ENCODE data around the gene MCU.

MCU gene

DNA sequence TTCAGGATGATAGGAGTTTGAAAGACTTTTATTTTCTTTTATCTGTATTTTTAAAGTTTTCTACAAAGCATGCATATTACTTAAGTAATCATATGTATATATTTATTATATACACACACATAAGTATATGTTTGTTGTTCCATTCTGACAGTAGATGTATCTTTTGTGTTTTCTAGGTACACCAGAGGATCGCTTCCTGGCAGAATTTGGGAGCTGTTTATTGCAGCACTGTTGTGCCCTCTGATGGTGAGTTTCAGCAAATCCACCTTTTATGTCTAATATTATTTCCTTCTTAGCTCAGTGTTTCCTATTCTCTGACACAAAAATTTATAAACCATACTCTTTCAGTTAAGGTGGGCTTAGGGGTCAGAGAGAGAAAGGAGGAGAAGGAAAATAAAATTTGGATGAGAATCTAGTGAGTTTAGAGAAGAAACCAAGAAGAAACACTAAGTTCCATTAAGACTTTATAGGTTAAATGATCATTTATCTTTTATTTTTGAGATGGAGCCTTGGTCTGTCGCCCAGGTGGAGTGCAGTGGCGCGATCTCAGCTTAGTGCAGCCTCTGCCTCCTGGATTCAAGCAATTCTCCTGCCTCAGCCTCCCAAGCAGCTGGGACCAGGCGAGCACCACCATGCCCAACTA lies 142.4 kb downstream of the MCU start:
- Histone ChIP-seq H3K27ac (ENCODE audit: low read depth, low read length) (no peak overlapping the region), H3K27me3 (ENCODE audit: insufficient read depth, low read length) (no peaks in the 10 kb centered on the region), H3K4me1 (ENCODE audit: control insufficient read depth, insufficient read depth, low read length, unreplicated experiment) (peaks cover 31% of the 10 kb centered on the region), H3K4me3 (ENCODE audit: low read depth, low read length) (no peak overlapping the region), H2AFZ (ENCODE audit: low read length, unreplicated experiment) (no peak overlapping the region), H3K36me3 (ENCODE audit: insufficient read depth, low read length) (no peaks in the 10 kb centered on the region), H3K79me2 (ENCODE audit: control insufficient read depth, insufficient read depth, low read length, unreplicated experiment) (peaks cover 17% of the 10 kb centered on the region)

- Histone ChIP-seq H3K4me1 (ENCODE audit: control insufficient read depth, insufficient read depth, low read length, unreplicated experiment) (no peaks in the 10 kb centered on the region), H3K27me3 (ENCODE audit: insufficient read depth, low read length) (no peaks in the 10 kb centered on the region), H2AFZ (ENCODE audit: low read length, unreplicated experiment) (no peak overlapping the region), H3K27ac (ENCODE audit: low read depth, low read length) (no peak overlapping the region), H3K4me3 (ENCODE audit: low read depth, low read length) (no peak overlapping the region), H3K36me3 (ENCODE audit: insufficient read depth, low read length) (no peaks in the 10 kb centered on the region), H3K79me2 (ENCODE audit: control insufficient read depth, insufficient read depth, low read length, unreplicated experiment) (no peaks in the 10 kb centered on the region)
These were observed 148.4 kb downstream of the MCU start for GRCh38 chr10:72840319-72840718.

DNA sequence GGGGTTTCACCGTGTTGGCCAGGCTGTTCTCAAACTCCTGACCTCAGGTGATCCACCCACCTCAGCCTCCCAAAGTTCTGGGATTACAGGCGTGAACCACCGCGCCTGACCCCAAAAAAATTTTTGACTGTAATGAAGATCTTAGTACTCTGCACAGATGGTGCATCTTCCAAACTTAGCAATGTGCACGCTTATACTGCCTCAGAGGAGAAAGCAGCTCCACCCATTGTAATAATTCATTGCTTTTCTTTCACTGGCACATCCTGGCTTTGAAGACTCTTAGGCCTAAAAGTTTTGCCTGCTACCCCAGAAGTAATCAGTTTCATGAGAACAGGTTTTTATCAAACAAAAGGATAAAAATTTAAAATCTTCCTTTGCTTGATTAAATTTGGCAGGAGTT lies 149.5 kb downstream of the MCU start:
- H3K27ac ChIP-seq (ENCODE audit: low read depth, low read length): no peak overlapping the region
- H3K4me3 ChIP-seq (ENCODE audit: low read depth, low read length): no peak overlapping the region
- H3K4me1 ChIP-seq (ENCODE audit: control insufficient read depth, insufficient read depth, low read length, unreplicated experiment): no peaks in the 10 kb centered on the region
- no peaks in the 10 kb centered on the region for H3K27me3 ChIP-seq (ENCODE audit: insufficient read depth, low read length)
- H3K79me2 ChIP-seq (ENCODE audit: control insufficient read depth, insufficient read depth, low read length, unreplicated experiment): no peaks in the 10 kb centered on the region
- H3K36me3 ChIP-seq (ENCODE audit: insufficient read depth, low read length): no peaks in the 10 kb centered on the region
- H2AFZ ChIP-seq (ENCODE audit: low read length, unreplicated experiment): no peak overlapping the region

DNA sequence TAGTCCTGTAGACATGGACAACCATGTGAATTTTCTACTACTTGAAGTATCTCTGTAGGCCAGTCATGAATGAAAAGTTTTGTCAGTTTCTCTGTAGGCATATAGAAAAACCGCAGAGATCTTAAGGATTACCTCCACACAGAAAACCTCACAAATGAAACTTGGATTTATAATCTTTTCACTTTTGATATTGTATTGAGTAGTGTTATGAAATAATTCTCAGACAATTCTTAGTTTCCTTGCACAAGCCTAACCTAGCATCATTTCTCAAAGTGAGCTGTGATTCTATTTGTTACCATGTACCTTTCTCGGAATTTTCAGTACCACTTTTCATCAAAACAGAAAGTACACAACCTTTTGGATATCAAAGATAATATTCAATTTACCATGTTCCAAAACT lies 150.2 kb downstream of the MCU start:
- Histone ChIP-seq H3K4me1 (ENCODE audit: control insufficient read depth, insufficient read depth, low read length, unreplicated experiment) (peaks cover 5% of the 10 kb centered on the region), H3K4me3 (ENCODE audit: low read depth, low read length) (no peak overlapping the region), H3K27me3 (ENCODE audit: insufficient read depth, low read length) (no peaks in the 10 kb centered on the region), H3K27ac (ENCODE audit: low read depth, low read length) (no peak overlapping the region), H3K79me2 (ENCODE audit: control insufficient read depth, insufficient read depth, low read length, unreplicated experiment) (no peaks in the 10 kb centered on the region), H3K36me3 (ENCODE audit: insufficient read depth, low read length) (no peaks in the 10 kb centered on the region), H2AFZ (ENCODE audit: low read length, unreplicated experiment) (no peak overlapping the region)

DNA sequence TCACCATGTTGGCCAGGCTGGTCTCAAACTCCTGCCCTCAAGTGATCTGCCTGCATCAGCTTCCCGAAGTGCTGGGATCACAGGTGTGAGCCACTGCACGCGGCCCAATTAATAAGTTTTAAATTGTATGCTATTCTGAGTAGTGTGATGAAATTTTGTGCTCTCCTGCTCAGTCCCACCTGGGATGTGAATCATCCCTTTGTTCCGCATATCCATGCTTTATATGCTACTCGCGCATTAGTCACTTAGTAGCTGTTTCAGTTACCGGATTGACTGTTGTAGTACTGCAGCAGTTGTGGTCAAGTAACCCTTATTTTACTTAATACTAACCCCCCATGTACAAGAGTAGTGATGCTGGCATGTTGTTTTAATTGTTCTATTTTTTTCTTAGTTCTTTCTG lies 154.3 kb downstream of the MCU start:
- no peaks in the 10 kb centered on the region for H3K27me3 ChIP-seq (ENCODE audit: insufficient read depth, low read length)
- no peak overlapping the region for H3K4me3 ChIP-seq (ENCODE audit: low read depth, low read length)
- H3K36me3 ChIP-seq (ENCODE audit: insufficient read depth, low read length): peaks cover 8% of the 10 kb centered on the region; the same call in 1 of the 2 replicates
- no peak overlapping the region for H2AFZ ChIP-seq (ENCODE audit: low read length, unreplicated experiment)
- peaks cover 4% of the 10 kb centered on the region for H3K79me2 ChIP-seq (ENCODE audit: control insufficient read depth, insufficient read depth, low read length, unreplicated experiment)
- peaks cover 5% of the 10 kb centered on the region for H3K4me1 ChIP-seq (ENCODE audit: control insufficient read depth, insufficient read depth, low read length, unreplicated experiment)
- H3K27ac ChIP-seq (ENCODE audit: low read depth, low read length): no peak overlapping the region

DNA sequence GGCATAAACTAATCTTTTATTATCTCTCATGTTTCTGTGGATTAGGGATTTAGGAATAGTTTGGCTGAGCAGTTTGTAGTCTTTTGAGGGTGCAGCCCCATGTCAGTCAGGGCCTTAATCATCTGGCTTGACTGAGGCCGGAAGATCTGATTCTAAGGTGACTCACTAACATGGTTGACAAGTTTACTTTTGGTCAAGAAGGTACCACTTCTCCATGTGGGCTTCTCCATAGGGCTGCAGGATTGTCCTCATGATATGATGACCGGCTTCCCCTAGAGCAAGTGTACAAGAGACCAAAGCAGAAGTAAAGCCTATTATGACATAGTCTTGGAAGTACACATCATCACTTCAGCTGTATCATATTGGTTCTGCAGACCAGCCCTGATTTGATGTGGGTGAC lies 155.7 kb downstream of the MCU start:
- peaks cover 5% of the 10 kb centered on the region for H3K4me1 ChIP-seq (ENCODE audit: control insufficient read depth, insufficient read depth, low read length, unreplicated experiment)
- H3K27me3 ChIP-seq (ENCODE audit: insufficient read depth, low read length): no peaks in the 10 kb centered on the region
- H3K79me2 ChIP-seq (ENCODE audit: control insufficient read depth, insufficient read depth, low read length, unreplicated experiment): peaks cover 4% of the 10 kb centered on the region
- H2AFZ ChIP-seq (ENCODE audit: low read length, unreplicated experiment): no peak overlapping the region
- H3K4me3 ChIP-seq (ENCODE audit: low read depth, low read length): no peak overlapping the region
- peaks cover 8% of the 10 kb centered on the region; the same call in 1 of the 2 replicates for H3K36me3 ChIP-seq (ENCODE audit: insufficient read depth, low read length)
- H3K27ac ChIP-seq (ENCODE audit: low read depth, low read length): no peak overlapping the region

- H3K4me1 ChIP-seq (ENCODE audit: control insufficient read depth, insufficient read depth, low read length, unreplicated experiment): peaks cover 5% of the 10 kb centered on the region
- no peak overlapping the region for H3K27ac ChIP-seq (ENCODE audit: low read depth, low read length)
- H3K4me3 ChIP-seq (ENCODE audit: low read depth, low read length): no peak overlapping the region
- peaks cover 8% of the 10 kb centered on the region; the same call in 1 of the 2 replicates for H3K36me3 ChIP-seq (ENCODE audit: insufficient read depth, low read length)
- H3K79me2 ChIP-seq (ENCODE audit: control insufficient read depth, insufficient read depth, low read length, unreplicated experiment): peaks cover 4% of the 10 kb centered on the region
- no peak overlapping the region for H2AFZ ChIP-seq (ENCODE audit: low read length, unreplicated experiment)
- H3K27me3 ChIP-seq (ENCODE audit: insufficient read depth, low read length): no peaks in the 10 kb centered on the region
These were observed 158.9 kb downstream of the MCU start for GRCh38 chr10:72850861-72851260.

DNA sequence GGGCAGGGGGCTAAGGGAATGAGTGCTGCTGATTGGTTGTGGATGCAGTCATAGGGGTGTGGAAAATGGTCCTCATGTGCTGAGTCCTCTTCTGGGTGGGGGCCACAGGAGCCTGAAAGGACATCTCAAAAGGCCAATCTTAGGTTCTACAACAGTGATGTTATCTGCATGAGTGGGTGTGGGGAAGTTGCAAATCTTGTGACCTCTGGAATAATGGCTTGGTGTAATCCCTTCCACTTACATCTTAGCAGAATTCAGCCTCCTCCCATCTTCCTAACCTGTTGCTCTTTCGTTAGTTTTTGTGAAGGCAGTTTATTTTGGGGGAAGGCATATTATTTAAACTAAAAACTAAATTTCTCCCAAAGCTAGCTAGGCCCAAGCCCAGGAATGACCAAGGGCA lies 159.6 kb downstream of the MCU start:
- Histone ChIP-seq H3K27ac (ENCODE audit: low read depth, low read length) (no peak overlapping the region), H3K36me3 (ENCODE audit: insufficient read depth, low read length) (peaks cover 8% of the 10 kb centered on the region; the same call in 1 of the 2 replicates), H3K4me1 (ENCODE audit: control insufficient read depth, insufficient read depth, low read length, unreplicated experiment) (peaks cover 5% of the 10 kb centered on the region), H3K79me2 (ENCODE audit: control insufficient read depth, insufficient read depth, low read length, unreplicated experiment) (peaks cover 4% of the 10 kb centered on the region), H3K27me3 (ENCODE audit: insufficient read depth, low read length) (no peaks in the 10 kb centered on the region), H2AFZ (ENCODE audit: low read length, unreplicated experiment) (no peak overlapping the region), H3K4me3 (ENCODE audit: low read depth, low read length) (no peak overlapping the region)

- Histone ChIP-seq H2AFZ (ENCODE audit: low read length, unreplicated experiment) (no peak overlapping the region), H3K4me3 (ENCODE audit: low read depth, low read length) (no peak overlapping the region), H3K4me1 (ENCODE audit: control insufficient read depth, insufficient read depth, low read length, unreplicated experiment) (no peaks in the 10 kb centered on the region), H3K36me3 (ENCODE audit: insufficient read depth, low read length) (peaks cover 8% of the 10 kb centered on the region; the same call in 1 of the 2 replicates), H3K79me2 (ENCODE audit: control insufficient read depth, insufficient read depth, low read length, unreplicated experiment) (peaks cover 4% of the 10 kb centered on the region), H3K27ac (ENCODE audit: low read depth, low read length) (no peak overlapping the region), H3K27me3 (ENCODE audit: insufficient read depth, low read length) (no peaks in the 10 kb centered on the region)
These were observed 160.6 kb downstream of the MCU start for GRCh38 chr10:72852508-72852907.

DNA sequence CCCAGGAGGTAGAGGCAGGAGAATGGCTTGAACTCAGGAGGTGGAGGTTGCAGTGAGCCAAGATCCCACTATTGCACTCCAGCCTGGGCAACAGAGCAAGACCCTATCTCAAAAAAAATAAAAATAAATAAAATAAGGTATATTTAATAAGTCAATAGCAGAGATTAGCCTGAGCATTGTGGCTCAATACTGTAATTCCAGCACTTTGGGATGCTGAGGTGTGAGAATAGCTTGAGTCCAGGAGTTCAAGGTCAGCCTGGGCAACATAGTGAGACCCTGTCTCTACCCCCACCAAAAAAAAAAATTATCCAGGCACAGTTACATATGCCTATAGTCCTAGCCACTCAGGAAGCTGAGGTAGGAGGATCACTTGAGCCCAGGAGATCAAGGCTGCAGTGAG lies 163.2 kb downstream of the MCU start:
- no peak overlapping the region for H3K4me3 ChIP-seq (ENCODE audit: low read depth, low read length)
- H3K4me1 ChIP-seq (ENCODE audit: control insufficient read depth, insufficient read depth, low read length, unreplicated experiment): no peaks in the 10 kb centered on the region
- no peaks in the 10 kb centered on the region for H3K27me3 ChIP-seq (ENCODE audit: insufficient read depth, low read length)

GRCh38 chr10:72855790-72856189 lies 163.8 kb downstream of the MCU start:
- Histone ChIP-seq H3K4me1 (ENCODE audit: control insufficient read depth, insufficient read depth, low read length, unreplicated experiment) (no peaks in the 10 kb centered on the region), H3K27ac (ENCODE audit: low read depth, low read length) (no peak overlapping the region)

More for the DNA sequence above, 163.2 kb downstream of the MCU start:
- H3K79me2 ChIP-seq (ENCODE audit: control insufficient read depth, insufficient read depth, low read length, unreplicated experiment): no peaks in the 10 kb centered on the region
- no peak overlapping the region for H3K27ac ChIP-seq (ENCODE audit: low read depth, low read length)
- no peak overlapping the region for H2AFZ ChIP-seq (ENCODE audit: low read length, unreplicated experiment)
- peaks cover 2% of the 10 kb centered on the region; the same call in 1 of the 2 replicates for H3K36me3 ChIP-seq (ENCODE audit: insufficient read depth, low read length)

More at GRCh38 chr10:72855790-72856189, 163.8 kb downstream of the MCU start:
- Histone ChIP-seq H3K79me2 (ENCODE audit: control insufficient read depth, insufficient read depth, low read length, unreplicated experiment) (no peaks in the 10 kb centered on the region), H3K36me3 (ENCODE audit: insufficient read depth, low read length) (peaks cover 8% of the 10 kb centered on the region; the same call in 1 of the 2 replicates), H2AFZ (ENCODE audit: low read length, unreplicated experiment) (no peak overlapping the region), H3K27me3 (ENCODE audit: insufficient read depth, low read length) (no peaks in the 10 kb centered on the region), H3K4me3 (ENCODE audit: low read depth, low read length) (no peak overlapping the region)
